ENCODE measurements around the gene ASPDH. TPM values are rescaled to one million over a fixed set of nuclear protein-coding genes. Genes with fewer than 3 reads are reported as not detected.
"Not testable (repeated sequence)": the region's sequence is repeated elsewhere in the genome, so short reads cannot be mapped to it uniquely, and the experiment has no call there.

The ASPDH gene
- total RNA-seq, 2 donors from 2014 or later = not detected

- DNase-seq (ENCODE audit: low spot score in 2 of 2) (no peak), ATAC-seq (no peak)
- Mint-ChIP-seq H3K9me3 (no peaks in the 10 kb centered on the region), H3K36me3 (peaks cover 11 to 26% of the 10 kb centered on the region in 2 donors), H3K27ac (peak overlapping the region; percentile 52 to 53)
These were observed 34.6 kb downstream of the ASPDH start for GRCh38 chr19:50478901-50479715.

GRCh38 chr19:50477751-50478515 is 35.8 kb downstream of the ASPDH start:
- no peak for DNase-seq (ENCODE audit: low spot score in 2 of 2)
- ATAC-seq = no peak
- Mint-ChIP-seq H3K36me3 (peaks cover 7 to 20% of the 10 kb centered on the region in 2 donors), H3K9me3 (no peaks in the 10 kb centered on the region), H3K27ac (peak overlapping the region; percentile 91 to 98)

- no peak for DNase-seq (ENCODE audit: low spot score in 2 of 2)
- Mint-ChIP-seq H3K36me3 (peaks cover 7 to 20% of the 10 kb centered on the region in 2 donors), H3K9me3 (no peaks in the 10 kb centered on the region), H3K27ac (peak overlapping the region; percentile 91 to 98)
- no peak for ATAC-seq
These were observed 36.8 kb downstream of the ASPDH start for GRCh38 chr19:50476907-50477238.

- Mint-ChIP-seq H3K27ac (peak within 1 kb of the TSS; percentile 91 to 98), H3K36me3 (peaks cover 7 to 20% of the 10 kb centered on the region in 2 donors), H3K9me3 (no peaks in the 10 kb centered on the region)
- ATAC-seq = peak; percentile 94 to 98
- DNase-seq (ENCODE audit: low spot score in 2 of 2) = peak; percentile 94 to 96
These were observed 37.3 kb downstream of the ASPDH start, which contains the start of the genes EMC10 and GARIN5A for GRCh38 chr19:50476224-50476906. Gene EMC10, plus strand, starts transcription at chr19:50476507. Its CDS starts 38 bp downstream, at chr19:50476545. Gene GARIN5A, minus strand, starts transcription at chr19:50476848. Its CDS starts 460 bp downstream, at chr19:50476388.

GRCh38 chr19:50475736-50476223 is 37.9 kb downstream of the ASPDH start:
- ATAC-seq (peak in 1 of 2 donors; percentile 17), DNase-seq (ENCODE audit: low spot score in 2 of 2) (no peak)
- Mint-ChIP-seq H3K9me3 (no peaks in the 10 kb centered on the region), H3K36me3 (peaks cover 7 to 20% of the 10 kb centered on the region in 2 donors), H3K27ac (peak overlapping the region; percentile 91)

- H3K27ac Mint-ChIP-seq = peak overlapping the region; percentile 61 to 91
- ATAC-seq = no peak
- peaks cover 7 to 20% of the 10 kb centered on the region in 2 donors for H3K36me3 Mint-ChIP-seq
- no peak for DNase-seq (ENCODE audit: low spot score in 2 of 2)
- H3K9me3 Mint-ChIP-seq = no peaks in the 10 kb centered on the region
These were observed 38.6 kb downstream of the ASPDH start for GRCh38 chr19:50475101-50475568.

GRCh38 chr19:50473336-50473735 is 40.4 kb downstream of the ASPDH start:
- not testable (repeated sequence) for ATAC-seq; H3K9me3 Mint-ChIP-seq; DNase-seq (ENCODE audit: low spot score in 2 of 2); H3K27ac Mint-ChIP-seq
- H3K36me3 Mint-ChIP-seq = peaks cover 7 to 14% of the 10 kb centered on the region in 2 donors

- Mint-ChIP-seq H3K9me3 (no peaks in the 10 kb centered on the region), H3K27ac (no peak overlapping the region), H3K36me3 (no peaks in the 10 kb centered on the region)
- ATAC-seq = no peak
- no peak for DNase-seq (ENCODE audit: low spot score in 2 of 2)
These were observed 44.9 kb downstream of the ASPDH start for GRCh38 chr19:50468818-50469217.

GRCh38 chr19:50467566-50467965 is 46.1 kb downstream of the ASPDH start:
- DNase-seq (ENCODE audit: low spot score in 2 of 2) (no peak), ATAC-seq (no peak)
- Mint-ChIP-seq H3K36me3 (no peaks in the 10 kb centered on the region), H3K27ac (no peak overlapping the region), H3K9me3 (no peaks in the 10 kb centered on the region)

- no peak for ATAC-seq
- DNase-seq (ENCODE audit: low spot score in 2 of 2) = no peak
- Mint-ChIP-seq H3K9me3 (no peaks in the 10 kb centered on the region), H3K36me3 (no peaks in the 10 kb centered on the region), H3K27ac (no peak overlapping the region)
These were observed 47.0 kb downstream of the ASPDH start for GRCh38 chr19:50466706-50467039.

- no peak for DNase-seq (ENCODE audit: low spot score in 2 of 2)
- Mint-ChIP-seq H3K27ac (no peak overlapping the region), H3K36me3 (no peaks in the 10 kb centered on the region), H3K9me3 (no peaks in the 10 kb centered on the region)
- no peak for ATAC-seq
These were observed 47.6 kb downstream of the ASPDH start for GRCh38 chr19:50465986-50466705.

- Mint-ChIP-seq H3K9me3 (no peaks in the 10 kb centered on the region), H3K27ac (no peak overlapping the region), H3K36me3 (no peaks in the 10 kb centered on the region)
- ATAC-seq (no peak), DNase-seq (ENCODE audit: low spot score in 2 of 2) (no peak)
These were observed 48.7 kb downstream of the ASPDH start for GRCh38 chr19:50465000-50465399.

- ATAC-seq = no peak
- Mint-ChIP-seq H3K36me3 (no peaks in the 10 kb centered on the region), H3K27ac (no peak overlapping the region), H3K9me3 (no peaks in the 10 kb centered on the region)
- DNase-seq (ENCODE audit: low spot score in 2 of 2) = no peak
These were observed 49.4 kb downstream of the ASPDH start for GRCh38 chr19:50464348-50464747.

GRCh38 chr19:50462970-50463369 is 50.7 kb downstream of the ASPDH start:
- H3K36me3 Mint-ChIP-seq = no peaks in the 10 kb centered on the region
- ATAC-seq = no peak

More at GRCh38 chr19:50462970-50463369, 50.7 kb downstream of the ASPDH start:
- H3K9me3 Mint-ChIP-seq = no peaks in the 10 kb centered on the region
- DNase-seq (ENCODE audit: low spot score in 2 of 2) = no peak
- peak overlapping the region in 1 of 2 donors; percentile 12 for H3K27ac Mint-ChIP-seq

Measured in activated naive CD4-positive, alpha-beta T cell treated with anti-CD3 and anti-CD28 coated beads, Interleukin-2, amount 50 U/mL, for 72 hours (primary cell).